Naive thymus-derived CD8-positive, alpha-beta T cell (primary cell): Measurements from ENCODE around the gene PARD3. TPM values are rescaled to one million over a fixed set of nuclear protein-coding genes. Genes with fewer than 3 reads are reported as not detected.
"Not testable (repeated sequence)": the region's sequence is repeated elsewhere in the genome, so short reads cannot be mapped to it uniquely, and the experiment has no call there.

ENCODE experiments used
- ATAC-seq, 2 donors: fragments of 150-1000 bp; cut with Tn5 transposase in 1 of 2; sonication (Bioruptor Pico), chemical (Tn5 transposase) in 1 of 2; 1 replicate in 1 of 2; 2 replicates in 1 of 2; pipeline ENCODE4 v1.10.0; 2021; ENCODE audit warnings: mild to moderate bottlenecking in 2 of 2, moderate library complexity in 2 of 2
- POLR2A ChIA-PET: fragments of 350-600 bp; sonication (Branson Sonifier 250); formaldehyde crosslinking; loops from one replicate; lab custom pipeline; 2021; ENCODE audit warnings: antibody characterized with exemption; lab: Charles Lee
- DNase-seq, 10 donors: peaks; one replicate each; pipeline versions ENCODE4 v3.0.0 to v3.0.0-alpha.2; 2020 to 2022
- H3K27ac Mint-ChIP-seq, 10 donors: one replicate each; pipeline ENCODE4 v1.8.0; 2020 to 2022; ENCODE audit warnings: mild to moderate bottlenecking in 10 of 10, mixed read lengths in 10 of 10, moderate library complexity in 4 of 10, inconsistent platforms in 1 of 10
- H3K27me3 Mint-ChIP-seq, 5 donors: one replicate each; pipeline ENCODE4 v1.8.0; 2021 to 2022; ENCODE audit warnings: mixed read lengths in 5 of 5
- H3K36me3 Mint-ChIP-seq, 3 donors: one replicate each; pipeline ENCODE4 v1.8.0; 2020 to 2022; ENCODE audit warnings: mixed read lengths in 3 of 3, mild to moderate bottlenecking in 2 of 3, inconsistent platforms in 1 of 3
- H3K4me1 Mint-ChIP-seq, 4 donors: one replicate each; pipeline ENCODE4 v1.8.0; 2021 to 2022; ENCODE audit warnings: mixed read lengths in 4 of 4
- H3K4me3 Mint-ChIP-seq, 10 donors: one replicate each; pipeline ENCODE4 v1.8.0; 2020 to 2022; ENCODE audit warnings: mild to moderate bottlenecking in 10 of 10, mixed read lengths in 10 of 10, moderate library complexity in 6 of 10, inconsistent platforms in 1 of 10
- H3K9me3 Mint-ChIP-seq, 9 donors: one replicate each; pipeline ENCODE4 v1.8.0; 2020 to 2022; ENCODE audit warnings: mixed read lengths in 9 of 9, mild to moderate bottlenecking in 3 of 9, inconsistent platforms in 1 of 9, moderate library complexity in 1 of 9
- polyA plus RNA-seq, 3 donors: library from polyadenylated mRNA; unstranded; fragments of 300-500 nt; fragmentation: Illumina TruSeq; gene quantifications; one replicate each; pipeline ENCODE4 v1.2.3, GENCODE V29; 2021
- total RNA-seq, 8 experiments: library from RNA in 2 of 8; stranded (reverse) in 2 of 8; gene quantifications; one replicate each; pipeline ENCODE4 v1.2.3 and lab custom pipeline; 2021 to 2026

The PARD3 gene
- total and polyA plus RNA-seq, 5 experiments from 2014 or later: 0.10 to 0.51 (median 0.18) TPM

GRCh38 chr10:34648919-34649318, 166.2 kb downstream of the PARD3 start:
- DNase-seq (no peak), ATAC-seq (no peak)
- H3K27me3 Mint-ChIP-seq: peaks cover 0 to 8% (median 4%) of the 10 kb centered on the region in 5 donors
- H3K36me3 Mint-ChIP-seq: no peaks in the 10 kb centered on the region
- H3K27ac Mint-ChIP-seq: no peak overlapping the region
- POLR2A ChIA-PET: no interaction called here
- no peaks in the 10 kb centered on the region for H3K4me1 Mint-ChIP-seq
- no peak overlapping the region for H3K4me3 Mint-ChIP-seq
- no peaks in the 10 kb centered on the region for H3K9me3 Mint-ChIP-seq

GRCh38 chr10:34647875-34648865, 166.9 kb downstream of the PARD3 start:
- Mint-ChIP-seq H3K27ac (no peak overlapping the region), H3K9me3 (no peaks in the 10 kb centered on the region), H3K4me3 (no peak overlapping the region), H3K36me3 (no peaks in the 10 kb centered on the region), H3K4me1 (no peaks in the 10 kb centered on the region), H3K27me3 (peaks cover 0 to 8% (median 4%) of the 10 kb centered on the region in 5 donors)
- POLR2A ChIA-PET: no interaction called here
- ATAC-seq (no peak), DNase-seq (no peak)

- Mint-ChIP-seq H3K9me3 (no peaks in the 10 kb centered on the region), H3K27ac (no peak overlapping the region), H3K36me3 (no peaks in the 10 kb centered on the region), H3K4me3 (no peak overlapping the region), H3K27me3 (peaks cover 0 to 6% (median 3%) of the 10 kb centered on the region in 5 donors), H3K4me1 (no peaks in the 10 kb centered on the region)
- POLR2A ChIA-PET: interaction anchor here (0.7 kb wide), 1 partner anchor 1430 kb away, joined by 3 read pairs; no protein-coding TSS in a partner anchor
- ATAC-seq (no peak), DNase-seq (no peak)
Measured at GRCh38 chr10:34647160-34647559, 167.9 kb downstream of the PARD3 start.

- Mint-ChIP-seq H3K4me1 (no peaks in the 10 kb centered on the region), H3K36me3 (no peaks in the 10 kb centered on the region), H3K27ac (no peak overlapping the region), H3K9me3 (no peaks in the 10 kb centered on the region), H3K4me3 (no peak overlapping the region), H3K27me3 (peaks cover 0 to 6% (median 3%) of the 10 kb centered on the region in 5 donors)
- POLR2A ChIA-PET: interaction anchor here (0.7 kb wide), 1 partner anchor 1429 kb away, joined by 3 read pairs; no protein-coding TSS in a partner anchor
- ATAC-seq (no peak), DNase-seq (no peak)
Measured at GRCh38 chr10:34646331-34646730, 168.8 kb downstream of the PARD3 start.

- H3K27ac Mint-ChIP-seq, DNase-seq: not testable (repeated sequence)
Measured at GRCh38 chr10:34644815-34645214, 170.3 kb downstream of the PARD3 start.

GRCh38 chr10:34644224-34644623, 170.9 kb downstream of the PARD3 start:
- Mint-ChIP-seq H3K36me3 (no peaks in the 10 kb centered on the region), H3K9me3 (no peaks in the 10 kb centered on the region), H3K4me1 (no peaks in the 10 kb centered on the region), H3K4me3 (no peak overlapping the region), H3K27me3 (peaks cover 0 to 1% (median 0%) of the 10 kb centered on the region in 5 donors), H3K27ac (no peak overlapping the region)
- POLR2A ChIA-PET: no interaction called here
- DNase-seq: no peak
- ATAC-seq: no peak

More at GRCh38 chr10:34644815-34645214, 170.3 kb downstream of the PARD3 start:
- H3K27me3 Mint-ChIP-seq, POLR2A ChIA-PET, H3K4me1 Mint-ChIP-seq, H3K36me3 Mint-ChIP-seq, H3K4me3 Mint-ChIP-seq, ATAC-seq, H3K9me3 Mint-ChIP-seq: not testable (repeated sequence)

GRCh38 chr10:34643620-34644019, 171.5 kb downstream of the PARD3 start:
- POLR2A ChIA-PET: no interaction called here
- no peaks in the 10 kb centered on the region for H3K9me3 Mint-ChIP-seq
- H3K27me3 Mint-ChIP-seq: peaks cover 0 to 1% (median 0%) of the 10 kb centered on the region in 5 donors
- no peak for ATAC-seq
- H3K4me1 Mint-ChIP-seq: peaks cover 0 to under 1% (median under 1%) of the 10 kb centered on the region in 4 donors
- no peak overlapping the region for H3K27ac Mint-ChIP-seq
- no peaks in the 10 kb centered on the region for H3K36me3 Mint-ChIP-seq
- no peak for DNase-seq
- no peak overlapping the region for H3K4me3 Mint-ChIP-seq

- ATAC-seq (no peak), DNase-seq (no peak)
- POLR2A ChIA-PET: no interaction called here
Measured at GRCh38 chr10:34641913-34642558, 173.1 kb downstream of the PARD3 start.

GRCh38 chr10:34641147-34641912, 173.8 kb downstream of the PARD3 start:
- DNase-seq: no peak
- POLR2A ChIA-PET: no interaction called here
- Mint-ChIP-seq H3K4me1 (peaks cover 6 to 18% (median 10%) of the 10 kb centered on the region in 4 donors), H3K36me3 (no peaks in the 10 kb centered on the region), H3K27me3 (peaks cover 0 to 3% (median 0%) of the 10 kb centered on the region in 5 donors), H3K27ac (no peak overlapping the region), H3K4me3 (no peak overlapping the region), H3K9me3 (no peaks in the 10 kb centered on the region)
- no peak for ATAC-seq

More at GRCh38 chr10:34641913-34642558, 173.1 kb downstream of the PARD3 start:
- Mint-ChIP-seq H3K4me1 (peaks cover 6 to 11% (median 7%) of the 10 kb centered on the region in 4 donors), H3K36me3 (no peaks in the 10 kb centered on the region), H3K4me3 (no peak overlapping the region), H3K27ac (peak overlapping the region in 1 of 10 donors; percentile 27), H3K27me3 (peaks cover 0 to 2% (median 0%) of the 10 kb centered on the region in 5 donors), H3K9me3 (no peaks in the 10 kb centered on the region)

GRCh38 chr10:34638406-34639054, 176.6 kb downstream of the PARD3 start:
- Mint-ChIP-seq H3K27me3 (peaks cover 0 to 5% (median 0%) of the 10 kb centered on the region in 5 donors), H3K4me1 (peaks cover 6 to 19% (median 11%) of the 10 kb centered on the region in 4 donors), H3K4me3 (peak overlapping the region in 1 of 10 donors; percentile 42), H3K9me3 (no peaks in the 10 kb centered on the region), H3K36me3 (no peaks in the 10 kb centered on the region), H3K27ac (no peak overlapping the region)
- ATAC-seq (no peak), DNase-seq (peak; percentile 24 to 75 (median 58))
- POLR2A ChIA-PET: no interaction called here

- Mint-ChIP-seq H3K9me3 (no peaks in the 10 kb centered on the region), H3K27me3 (peaks cover 0 to 5% (median 0%) of the 10 kb centered on the region in 5 donors), H3K4me1 (peaks cover 6 to 19% (median 11%) of the 10 kb centered on the region in 4 donors), H3K36me3 (no peaks in the 10 kb centered on the region), H3K27ac (peak overlapping the region in 1 of 10 donors; percentile 7), H3K4me3 (peak overlapping the region in 4 of 10 donors; percentile 1 to 43 (median 31))
- POLR2A ChIA-PET: no interaction called here
- ATAC-seq: peak; percentile 56 to 67
- DNase-seq: peak; percentile 32 to 76 (median 54)
Measured at GRCh38 chr10:34637418-34637911, 177.6 kb downstream of the PARD3 start.
